ENCODE data around the gene ANGPTL7. TPM values are rescaled to one million over a fixed set of nuclear protein-coding genes. Genes with fewer than 3 reads are reported as not detected.

ANGPTL7 gene
- total and polyA plus RNA-seq, 10 of the 15 experiments (the other 5 are each of a cell fraction or from before 2014, with no cell fraction given), result 0.09 TPM; not detected in 9

DNA sequence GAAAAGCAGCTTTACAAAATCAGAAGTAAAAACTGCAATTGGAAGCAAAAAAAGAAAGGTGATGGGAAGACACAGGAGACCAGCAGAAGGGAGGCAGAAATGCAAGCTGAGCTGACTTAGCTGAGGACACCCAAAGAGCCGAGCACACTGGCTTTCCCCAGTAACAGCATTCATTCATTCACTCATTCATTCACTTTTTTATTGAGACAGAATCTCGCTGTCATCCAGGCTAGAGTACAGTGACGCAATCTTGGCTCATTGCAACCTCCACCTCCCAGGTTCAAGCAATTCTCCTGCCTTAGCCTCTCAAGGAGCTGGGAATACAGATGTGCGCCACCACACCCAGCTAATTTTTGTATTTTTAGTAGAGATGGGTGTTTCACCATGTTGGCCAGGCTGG is 8.2 kb downstream of the ANGPTL7 start:
- Histone ChIP-seq H3K79me2 (ENCODE audit: control insufficient read depth, insufficient read depth, low read length) (no peaks in the 10 kb centered on the region), H2AFZ (ENCODE audit: control insufficient read depth, low read depth, low read length) (no peak overlapping the region), H3K4me3 (no peak overlapping the region), H4K20me1 (ENCODE audit: control insufficient read depth, insufficient read depth) (no peaks in the 10 kb centered on the region), H3K27ac (ENCODE audit: control insufficient read depth, insufficient read depth) (no peak overlapping the region), H3K27me3 (replicated peaks in 1 of 2; ENCODE audit: control insufficient read depth in 2 of 2, insufficient read depth in 2 of 2, low read length in 1 of 2) (no peaks in the 10 kb centered on the region), H3K4me1 (ENCODE audit: control insufficient read depth, insufficient read depth, low read length) (no peaks in the 10 kb centered on the region), H3K9me3 (replicated peaks; ENCODE audit: control insufficient read depth, insufficient read depth, low read length) (no peaks in the 10 kb centered on the region), H3K36me3 (ENCODE audit: control insufficient read depth in 2 of 2, insufficient read depth in 2 of 2, low read length in 1 of 2) (peaks cover 10 to 16% of the 10 kb centered on the region in 2 experiments; a peak in 3 of 4 replicates), H3K9ac (ENCODE audit: control insufficient read depth, insufficient read depth, low read length) (no peak overlapping the region), H3K4me2 (ENCODE audit: control insufficient read depth, insufficient read depth) (no peak overlapping the region)
- no peak for TF ChIP-seq BHLHE40 (IDR thresholded peaks at IDR 0.05; ENCODE audit: borderline replicate concordance in 1 of 2, low read depth in 2 of 2, low read length in 1 of 2)
- TF ChIP-seq POLR2AphosphoS5 (IDR thresholded peaks at IDR 0.05; ENCODE audit: low read length), result no peak
- TF ChIP-seq KDM1A (IDR thresholded peaks at IDR 0.05; ENCODE audit: borderline replicate concordance), result no peak
- TF ChIP-seq ZBED1 (IDR thresholded peaks at IDR 0.05; ENCODE audit: borderline replicate concordance), result no peak
- TF ChIP-seq JUNB (IDR thresholded peaks at IDR 0.05), result no peak
- no peak for TF ChIP-seq MXI1 (IDR thresholded peaks at IDR 0.05; ENCODE audit: low read depth, low read length)
- no peak for TF ChIP-seq NRF1 (conservative IDR thresholded peaks at IDR 0.05; ENCODE audit: low read depth, low read length)
- no peak for TF ChIP-seq CREB1 (IDR thresholded peaks at IDR 0.05; ENCODE audit: low read depth)
- TF ChIP-seq EP300 (IDR thresholded peaks at IDR 0.05; ENCODE audit: borderline replicate concordance in 1 of 2, control insufficient read depth in 1 of 2, low read depth in 2 of 2, low read length in 2 of 2), result no peak
- TF ChIP-seq ZNF24 (IDR thresholded peaks at IDR 0.05), result no peak
- TF ChIP-seq POLR2AphosphoS2 (IDR thresholded peaks at IDR 0.05; ENCODE audit: low read depth, low read length), result no peak
- TF ChIP-seq MYC (IDR thresholded peaks at IDR 0.05; ENCODE audit: insufficient read depth, insufficient read length, insufficient replicate concordance, low read length, severe bottlenecking), result no peak
- TF ChIP-seq, protein P1, sequence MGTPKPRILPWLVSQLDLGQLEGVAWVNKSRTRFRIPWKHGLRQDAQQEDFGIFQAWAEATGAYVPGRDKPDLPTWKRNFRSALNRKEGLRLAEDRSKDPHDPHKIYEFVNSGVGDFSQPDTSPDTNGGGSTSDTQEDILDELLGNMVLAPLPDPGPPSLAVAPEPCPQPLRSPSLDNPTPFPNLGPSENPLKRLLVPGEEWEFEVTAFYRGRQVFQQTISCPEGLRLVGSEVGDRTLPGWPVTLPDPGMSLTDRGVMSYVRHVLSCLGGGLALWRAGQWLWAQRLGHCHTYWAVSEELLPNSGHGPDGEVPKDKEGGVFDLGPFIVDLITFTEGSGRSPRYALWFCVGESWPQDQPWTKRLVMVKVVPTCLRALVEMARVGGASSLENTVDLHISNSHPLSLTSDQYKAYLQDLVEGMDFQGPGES (IDR thresholded peaks at IDR 0.05), result no peak
- no peak for TF ChIP-seq MYB (IDR thresholded peaks at IDR 0.05; ENCODE audit: borderline replicate concordance, low read depth, low read length)
- no peak for TF ChIP-seq IKZF2 (IDR thresholded peaks at IDR 0.05)
- TF ChIP-seq ZNF217 (IDR thresholded peaks at IDR 0.05), result no peak
- TF ChIP-seq NR2F1 (conservative IDR thresholded peaks at IDR 0.05), result no peak
- in situ Hi-C loops (cut with MboI), result no loop called here
- ChIA-PET SMC1A (ENCODE audit: uncharacterized antibody, unreplicated experiment) (interaction anchor here (0.9 kb wide), 1 partner anchor 128 kb away, joined by 3 read pairs; no protein-coding TSS in a partner anchor), POLR2A (no interaction called here), CTCF (no interaction called here), RAD21 (ENCODE audit: unreplicated experiment) (no interaction called here)
- no TSS peak for BruUV-seq (replicated peaks)
- 100% methylated on average over 4 of the region's 4 CpGs for WGBS (ENCODE audit: insufficient coverage, insufficient replicate concordance, low lambda C conversion rate, missing lambda C conversion rate)
- DNase-seq (ENCODE audit: low read depth, low spot score) (no peak), ATAC-seq (no peak), FAIRE-seq (no peak)
- intact Hi-C loops (cut with micrococcal nuclease; ENCODE audit: unreplicated experiment), result no loop called here

Measured in GM12878 (cell line).